GM18909 (cell line): ENCODE results near the gene EFNB3.

ENCODE experiments used
- ATAC-seq: cut with Tn5 transposase; IDR thresholded peaks from one replicate; pipeline ENCODE4 v1.9.1; 2021; ENCODE audit warnings: mild to moderate bottlenecking; ENCODE audit not compliant: unreplicated experiment, poor library complexity

EFNB3 gene

GRCh38 chr17:7755095-7755890 is 50.3 kb downstream of the EFNB3 start:
- ATAC-seq: no peak

GRCh38 chr17:7756968-7757367 is 52.0 kb downstream of the EFNB3 start:
- no peak for ATAC-seq
